Smooth muscle cell (in vitro differentiated cells): Measurements from ENCODE around the gene FHDC1. TPM values are rescaled to one million over a fixed set of nuclear protein-coding genes. Genes with fewer than 3 reads are reported as not detected.

ENCODE experiments used
- DNase-seq: peaks from one replicate; lab custom pipeline; 2025; ENCODE audit not compliant: unreplicated experiment; lab: John Stamatoyannopoulos, UW
- H2AFZ ChIP-seq: fragments of 200-600 bp; sonication (generic); 2 replicates; pipeline ENCODE4 v1.6.0; 2016; ENCODE audit warnings: antibody characterized with exemption, low read depth, mild to moderate bottlenecking
- H3F3A ChIP-seq: fragments of 200-600 bp; sonication (generic); 2 replicates; pipeline ENCODE4 v1.6.0; 2017; ENCODE audit warnings: antibody characterized with exemption, low read depth
- H3K27ac ChIP-seq: fragments of 200-600 bp; sonication (generic); 2 replicates; pipeline ENCODE4 v1.5.1; 2016; ENCODE audit warnings: low read depth, mild to moderate bottlenecking
- H3K27me3 ChIP-seq: fragments of 200-600 bp; sonication (generic); 2 replicates; pipeline ENCODE4 v1.6.1; 2016; ENCODE audit warnings: low read depth, mild to moderate bottlenecking
- H3K36me3 ChIP-seq: fragments of 200-600 bp; sonication (generic); 2 replicates; pipeline ENCODE4 v1.5.1; 2016; ENCODE audit warnings: low read depth
- H3K4me1 ChIP-seq: fragments of 200-600 bp; sonication (generic); 2 replicates; pipeline ENCODE4 v1.5.1; 2016; ENCODE audit warnings: low read depth
- H3K4me2 ChIP-seq: fragments of 200-600 bp; sonication (generic); 2 replicates; pipeline ENCODE4 v1.6.0; 2016; ENCODE audit warnings: mild to moderate bottlenecking
- H3K4me3 ChIP-seq: fragments of 200-600 bp; sonication (generic); 2 replicates; pipeline ENCODE4 v1.5.1; 2016; ENCODE audit warnings: mild to moderate bottlenecking
- H3K79me2 ChIP-seq: fragments of 200-600 bp; sonication (generic); 2 replicates; pipeline ENCODE4 v1.6.0; 2016; ENCODE audit warnings: low read depth, mild to moderate bottlenecking
- H3K9ac ChIP-seq: fragments of 200-600 bp; sonication (generic); 2 replicates; pipeline ENCODE4 v1.6.0; 2016; ENCODE audit warnings: low read depth
- H3K9me3 ChIP-seq: fragments of 200-600 bp; sonication (generic); replicated peaks from 2 replicates; pipeline ENCODE4 v1.5.1; 2016; ENCODE audit warnings: low read depth
- H4K20me1 ChIP-seq: fragments of 200-600 bp; sonication (generic); 2 replicates; pipeline ENCODE4 v1.6.0; 2016; ENCODE audit warnings: low read depth
- CTCF ChIP-seq: fragments of 200-600 bp; sonication (generic); IDR thresholded peaks from 2 replicates; pipeline ENCODE4 v1.5.1; 2017; ENCODE audit warnings: borderline replicate concordance, mild to moderate bottlenecking, antibody characterized with exemption; ENCODE audit not compliant: insufficient read depth, poor library complexity, severe bottlenecking
- WGBS: methylation state at CpG from one replicate; pipeline ENCODE4 v1.1.7; 2016; ENCODE audit warnings: low lambda C conversion rate; 5-methylcytosine and 5-hydroxymethylcytosine counted together
- polyA plus RNA-seq: library from polyadenylated mRNA; unstranded; fragments of >200 nt; fragmentation: Nextera tagmentation; extraction: Ambion mirVana; gene quantifications from 2 replicates; pipeline ENCODE4 v1.2.1, GENCODE V29; 2016
- total RNA-seq: library from RNA; depleted of rRNA; stranded (reverse); fragments of >200 nt; gene quantifications from 2 replicates; pipeline ENCODE4 v1.2.3, GENCODE V29; 2014

FHDC1 gene
- total and polyA plus RNA-seq, 2 experiments from 2014 or later: 0.49 to 3.0 TPM

- Histone ChIP-seq H3K9me3 (no peaks in the 10 kb centered on the region), H3K79me2 (no peaks in the 10 kb centered on the region), H3K36me3 (no peaks in the 10 kb centered on the region), H4K20me1 (no peaks in the 10 kb centered on the region), H3K4me1 (peaks cover 16% of the 10 kb centered on the region), H2AFZ (no peak overlapping the region), H3K4me2 (no peak overlapping the region), H3K27me3 (peaks cover 70% of the 10 kb centered on the region), H3K9ac (no peak overlapping the region), H3K27ac (no peak overlapping the region), H3K4me3 (no peak overlapping the region), H3F3A (peaks cover 4% of the 10 kb centered on the region)
- DNase-seq: no peak
- WGBS: 74% methylated on average over 2 of the region's 2 CpGs
- TF ChIP-seq CTCF: no peak
Measured at GRCh38 chr4:152939621-152940020, 3.5 kb downstream of the FHDC1 start.

- no peak overlapping the region for H2AFZ ChIP-seq
- no peak for DNase-seq
- no peaks in the 10 kb centered on the region for H3K9me3 ChIP-seq
- no peak overlapping the region for H3K9ac ChIP-seq
- TF ChIP-seq CTCF: no peak
- no peaks in the 10 kb centered on the region for H3K36me3 ChIP-seq
- H4K20me1 ChIP-seq: no peaks in the 10 kb centered on the region
- no peaks in the 10 kb centered on the region for H3K79me2 ChIP-seq
- no peak overlapping the region for H3K4me3 ChIP-seq
- no peak overlapping the region for H3K27ac ChIP-seq
- WGBS: 85% methylated on average over 2 of the region's 2 CpGs
- H3F3A ChIP-seq: peaks cover 2% of the 10 kb centered on the region
- peaks cover 61% of the 10 kb centered on the region for H3K27me3 ChIP-seq
- H3K4me1 ChIP-seq: peaks cover 15% of the 10 kb centered on the region
- H3K4me2 ChIP-seq: no peak overlapping the region
Measured at GRCh38 chr4:152940461-152940860, 4.3 kb downstream of the FHDC1 start.

GRCh38 chr4:152941411-152941810, 5.3 kb downstream of the FHDC1 start:
- no peak for TF ChIP-seq CTCF
- no peaks in the 10 kb centered on the region for H3F3A ChIP-seq
- H3K4me3 ChIP-seq: no peak overlapping the region
- no peaks in the 10 kb centered on the region for H4K20me1 ChIP-seq
- H2AFZ ChIP-seq: no peak overlapping the region
- DNase-seq: no peak
- peaks cover 10% of the 10 kb centered on the region for H3K4me1 ChIP-seq
- no peak overlapping the region for H3K9ac ChIP-seq
- no peaks in the 10 kb centered on the region for H3K36me3 ChIP-seq
- H3K9me3 ChIP-seq: no peaks in the 10 kb centered on the region
- H3K79me2 ChIP-seq: no peaks in the 10 kb centered on the region
- H3K27me3 ChIP-seq: peaks cover 52% of the 10 kb centered on the region
- 93% methylated on average over 1 of the region's 1 CpG for WGBS
- H3K27ac ChIP-seq: no peak overlapping the region
- H3K4me2 ChIP-seq: no peak overlapping the region

- Histone ChIP-seq H3K27ac (no peak overlapping the region), H3K36me3 (no peaks in the 10 kb centered on the region), H3K27me3 (peaks cover 42% of the 10 kb centered on the region), H3K4me2 (no peak overlapping the region), H2AFZ (no peak overlapping the region), H3K9ac (no peak overlapping the region), H3K9me3 (no peaks in the 10 kb centered on the region), H3F3A (no peaks in the 10 kb centered on the region), H4K20me1 (no peaks in the 10 kb centered on the region), H3K4me1 (peaks cover 10% of the 10 kb centered on the region), H3K79me2 (no peaks in the 10 kb centered on the region), H3K4me3 (no peak overlapping the region)
- DNase-seq: no peak
- 87% methylated on average over 2 of the region's 2 CpGs for WGBS
- no peak for TF ChIP-seq CTCF
Measured at GRCh38 chr4:152942346-152942745, 6.2 kb downstream of the FHDC1 start.
